Muscle of back (tissue), 11 donors: ENCODE measurements around the gene METTL4. TPM values are rescaled to one million over a fixed set of nuclear protein-coding genes. Genes with fewer than 3 reads are reported as not detected.
A peak's percentile ranks its signal among the peaks of the same experiment; 100 is the strongest.
"Not testable (repeated sequence)": the region's sequence is repeated elsewhere in the genome, so short reads cannot be mapped to it uniquely, and the experiment has no call there.

Experiments used
- DNase-seq, 3 donors: peaks; one replicate each; pipeline versions ENCODE4 v3.0.0 to v3.0.0-alpha.2; 2013
- polyA plus RNA-seq, 10 donors: library from polyadenylated mRNA; unstranded; fragments of 120-200 nt; gene quantifications; one replicate each; pipeline ENCODE4 v1.2.1, GENCODE V29; 2013; ENCODE audit not compliant: insufficient read length in 10 of 10

The METTL4 gene
- polyA plus RNA-seq, 10 donors = 9.8 to 15.6 (median 11.5) TPM

DNA sequence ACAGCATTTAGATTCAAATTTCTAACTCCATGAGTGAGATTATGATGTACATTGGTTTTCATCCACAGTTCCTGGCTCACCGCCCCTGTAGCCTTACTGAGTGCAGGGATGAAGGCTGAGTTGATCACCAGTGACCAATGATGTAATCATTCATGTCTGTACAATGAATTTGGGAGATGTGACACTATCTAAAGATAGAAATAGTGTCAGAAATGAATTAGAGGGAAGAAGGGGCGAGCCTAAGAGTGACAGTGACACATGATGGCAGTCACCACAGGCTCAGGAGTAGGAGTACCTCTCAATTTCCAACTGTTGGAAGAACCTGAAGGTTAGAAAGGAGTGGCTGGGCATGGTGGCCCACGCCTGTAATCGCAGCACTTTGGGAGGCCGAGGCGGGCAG is 3.2 kb downstream of the METTL4 start:
- no peak for DNase-seq

- DNase-seq = no peak
Measured at GRCh38 chr18:2564373-2564772, 6.9 kb downstream of the METTL4 start.

DNA sequence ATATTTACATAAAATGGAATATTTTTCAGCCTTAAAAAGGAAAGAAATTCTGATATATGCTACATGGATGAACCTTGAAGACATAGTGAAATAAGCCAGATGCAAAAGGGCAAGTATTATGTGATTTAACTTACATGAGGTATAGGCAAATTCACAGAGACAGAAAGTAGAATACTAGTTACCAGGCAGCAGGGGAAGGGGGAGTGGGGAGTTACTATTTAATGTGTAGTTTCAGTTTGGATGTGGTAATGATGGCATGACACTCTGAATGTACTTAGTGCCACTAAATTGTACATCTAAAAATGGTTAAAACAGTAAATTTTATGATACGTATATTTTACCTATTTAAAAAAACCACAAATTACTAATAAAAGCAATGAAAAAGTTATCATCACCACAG is 12.1 kb downstream of the METTL4 start:
- no peak for DNase-seq

- no peak for DNase-seq
Measured at GRCh38 chr18:2557536-2557935, 13.8 kb downstream of the METTL4 start.

DNA sequence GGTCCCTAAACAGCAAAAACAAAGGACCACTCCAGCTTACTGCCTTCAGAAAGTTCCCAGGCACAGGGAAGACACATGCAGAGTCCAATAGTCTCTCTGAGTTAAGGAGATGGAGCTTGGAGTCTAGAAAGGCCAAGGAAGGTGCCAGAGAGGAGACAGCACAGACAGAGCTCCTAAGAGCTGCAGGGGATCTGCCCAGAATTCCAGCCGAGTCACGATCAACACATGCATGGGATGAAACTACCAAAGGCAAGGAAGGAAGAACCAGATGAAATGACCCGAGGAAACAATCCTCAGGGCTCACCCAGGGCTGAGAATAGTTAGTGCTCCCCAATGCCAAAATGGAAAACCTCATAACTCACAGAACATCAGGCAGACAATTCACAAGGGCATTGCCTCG is 15.4 kb downstream of the METTL4 start:
- DNase-seq = no peak

DNA sequence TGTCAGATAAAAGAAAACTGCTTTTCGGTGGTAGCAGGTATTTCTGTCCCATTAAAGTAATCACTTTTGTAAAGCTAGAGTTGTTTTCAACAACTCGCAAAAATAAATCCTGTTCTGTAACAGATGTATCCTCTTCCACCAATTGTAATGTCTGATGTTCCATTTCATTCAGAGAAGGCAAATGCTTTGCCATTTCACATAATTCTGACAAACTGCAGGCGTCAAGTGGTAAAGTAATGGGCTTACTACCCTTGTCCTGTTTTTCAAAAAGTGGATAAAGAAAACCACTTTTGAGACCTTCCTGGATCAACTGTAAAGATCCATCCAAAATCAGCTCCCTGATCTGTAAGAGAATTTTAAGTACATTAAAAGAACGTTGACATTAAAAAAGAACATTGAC is 16.6 kb downstream of the METTL4 start:
- DNase-seq = no peak

- DNase-seq = no peak
Measured at GRCh38 chr18:2551425-2551824, 19.9 kb downstream of the METTL4 start.

- no peak for DNase-seq
Measured at GRCh38 chr18:2549462-2549861, 21.8 kb downstream of the METTL4 start.

GRCh38 chr18:2547477-2548087 is 23.7 kb downstream of the METTL4 start:
- peak; percentile 39 to 71 (median 58) for DNase-seq

DNA sequence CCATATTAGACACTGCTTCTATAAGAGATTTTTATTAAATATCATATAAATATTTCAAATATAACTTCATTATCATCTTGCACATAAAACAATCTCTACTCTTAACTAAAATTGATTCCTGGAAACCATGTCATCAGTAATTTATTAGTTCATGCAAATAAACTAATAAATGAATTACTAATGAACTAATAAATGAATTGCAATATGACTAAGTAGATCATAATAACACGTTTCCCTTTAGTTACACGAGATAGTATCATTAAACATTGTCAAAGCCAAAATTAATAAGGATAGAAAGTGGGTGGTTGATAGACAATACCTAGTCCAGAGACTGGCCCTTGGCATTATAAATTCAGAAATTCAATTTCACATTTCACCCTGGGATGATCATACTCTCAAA is 26.1 kb downstream of the METTL4 start:
- DNase-seq = no peak

GRCh38 chr18:2541925-2542563 is 29.3 kb downstream of the METTL4 start:
- DNase-seq = peak in 2 of 3 donors; percentile 34 to 65

DNA sequence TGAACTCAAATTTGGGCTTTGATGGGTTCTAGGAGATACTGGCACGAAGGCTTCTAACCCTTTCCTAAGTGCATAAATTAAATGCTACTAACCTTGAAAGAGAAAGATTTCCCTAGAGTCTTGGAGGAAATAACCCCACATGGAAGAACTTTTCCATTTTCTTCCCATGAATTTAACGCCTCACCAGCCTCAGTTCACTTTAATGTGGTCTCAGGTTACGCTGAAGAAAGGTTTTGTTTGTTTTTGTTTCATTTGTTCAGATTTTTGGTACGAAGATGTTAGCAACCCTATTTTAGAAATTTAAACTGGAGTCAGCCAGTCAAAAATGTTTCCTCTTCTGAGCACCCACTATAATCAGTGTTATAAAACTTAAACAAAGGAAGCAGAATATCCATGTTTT is 30.7 kb downstream of the METTL4 start:
- no peak for DNase-seq

DNA sequence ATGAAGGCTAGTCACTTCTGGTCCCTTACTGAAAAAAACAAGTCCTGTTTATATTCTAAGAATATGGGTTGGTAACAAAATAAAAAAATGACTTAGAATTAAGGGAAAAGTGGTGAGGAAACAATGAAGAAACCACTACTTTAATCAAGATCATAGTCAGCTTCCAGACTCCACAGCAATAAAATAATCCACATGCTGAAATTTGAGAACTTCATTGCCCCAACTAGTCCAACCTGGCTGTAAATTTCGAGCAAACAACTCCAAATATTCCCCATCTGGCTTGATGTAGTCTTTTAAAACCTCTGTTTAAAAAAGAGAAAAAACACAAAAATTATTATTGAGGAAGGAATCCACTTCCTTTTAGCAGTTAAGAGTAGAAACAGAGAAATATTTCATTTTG is 32.5 kb downstream of the METTL4 start:
- peak in 1 of 3 donors; percentile 14 for DNase-seq

- peak in 1 of 3 donors; percentile 28 for DNase-seq
Measured at GRCh38 chr18:2538236-2538635, 33.1 kb downstream of the METTL4 start.

- DNase-seq = peak in 1 of 3 donors; percentile 52
Measured at GRCh38 chr18:2537296-2537695, 34.0 kb downstream of the METTL4 start.

- peak; percentile 44 to 82 (median 49) for DNase-seq
Measured at GRCh38 chr18:2536493-2536892, 34.8 kb downstream of the METTL4 start.

DNA sequence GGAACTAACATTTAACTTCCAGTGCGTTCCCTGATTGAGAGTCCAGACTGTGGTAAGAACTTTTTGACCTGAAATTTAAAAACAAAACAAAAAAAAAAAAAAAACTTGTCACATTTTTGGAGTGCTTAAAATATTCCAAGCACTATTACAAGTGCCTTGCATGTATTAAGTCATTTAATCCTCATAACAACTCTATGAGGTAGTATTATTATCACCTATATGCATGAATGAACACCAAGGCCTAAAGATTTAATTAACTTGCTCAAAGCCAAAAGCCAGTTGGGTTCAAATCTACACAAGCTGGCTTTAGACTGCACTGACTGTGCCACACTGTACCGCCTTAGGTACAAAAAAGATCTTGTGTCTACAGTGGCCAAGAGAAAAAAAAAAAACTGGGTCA is 35.2 kb downstream of the METTL4 start:
- no peak for DNase-seq

DNA sequence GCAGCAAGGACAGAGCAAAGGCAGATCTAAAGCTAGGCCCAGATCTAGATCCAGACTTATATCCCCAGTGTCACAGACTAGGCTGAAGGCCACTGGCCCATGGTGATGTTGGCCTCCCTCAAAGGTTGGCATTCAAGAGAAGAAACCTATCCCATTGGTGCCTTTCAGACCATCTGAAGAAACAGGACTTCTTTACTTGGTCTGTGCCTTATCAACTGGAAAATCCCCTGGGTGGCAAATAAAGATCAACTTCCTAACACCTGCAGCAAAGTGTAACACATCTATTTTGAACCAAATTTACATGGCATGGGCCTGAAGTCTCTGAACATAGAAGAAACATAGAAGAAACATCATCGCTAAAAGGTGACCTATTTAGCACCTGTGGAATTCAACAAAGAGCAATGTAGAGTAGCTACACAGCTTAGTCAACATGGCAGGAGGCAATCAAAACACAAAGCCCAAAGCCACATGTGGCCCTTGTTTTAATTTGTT is 35.8 kb downstream of the METTL4 start:
- DNase-seq = no peak

- DNase-seq = no peak
Measured at GRCh38 chr18:2534906-2535305, 36.4 kb downstream of the METTL4 start.

DNA sequence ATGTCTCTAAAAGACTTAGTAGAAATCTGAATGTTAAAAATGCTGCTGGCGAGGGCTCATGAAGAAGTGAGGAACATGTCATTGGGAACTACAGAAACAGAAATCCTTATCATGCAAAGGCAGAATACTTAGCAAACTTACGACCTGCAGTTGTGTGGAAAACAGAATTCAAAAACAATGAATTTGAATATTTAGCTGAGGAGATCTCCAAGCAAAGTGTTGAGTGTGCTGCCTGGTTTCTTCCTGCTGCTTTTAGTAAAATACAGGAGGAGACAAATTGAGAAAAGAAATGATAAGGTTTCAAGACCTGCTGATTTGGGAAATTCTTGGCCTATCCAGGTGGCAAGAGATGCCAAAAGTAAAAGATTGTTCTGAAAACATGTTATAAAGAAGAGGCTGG is 38.5 kb downstream of the METTL4 start:
- DNase-seq = no peak

DNA sequence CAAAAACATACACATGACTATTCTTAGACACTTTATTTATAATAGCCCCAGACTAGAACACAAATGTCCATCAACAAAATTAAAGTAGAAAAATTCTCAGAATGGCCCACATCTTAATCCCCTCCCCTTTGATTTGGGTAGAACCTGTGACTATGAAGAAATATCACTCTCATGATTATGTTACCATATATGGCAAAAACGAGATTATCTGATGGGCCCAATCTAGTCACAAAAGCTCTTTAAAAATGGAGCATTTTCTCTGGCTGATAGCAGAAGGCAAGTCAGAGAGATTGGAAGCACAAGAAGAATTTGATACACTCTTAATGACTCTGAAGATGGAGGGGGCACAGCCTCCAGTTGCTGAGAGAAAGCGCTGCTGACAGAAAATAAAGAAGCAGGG is 39.6 kb downstream of the METTL4 start:
- DNase-seq = no peak

- DNase-seq = no peak
Measured at GRCh38 chr18:2529154-2529553, 42.2 kb downstream of the METTL4 start.

DNA sequence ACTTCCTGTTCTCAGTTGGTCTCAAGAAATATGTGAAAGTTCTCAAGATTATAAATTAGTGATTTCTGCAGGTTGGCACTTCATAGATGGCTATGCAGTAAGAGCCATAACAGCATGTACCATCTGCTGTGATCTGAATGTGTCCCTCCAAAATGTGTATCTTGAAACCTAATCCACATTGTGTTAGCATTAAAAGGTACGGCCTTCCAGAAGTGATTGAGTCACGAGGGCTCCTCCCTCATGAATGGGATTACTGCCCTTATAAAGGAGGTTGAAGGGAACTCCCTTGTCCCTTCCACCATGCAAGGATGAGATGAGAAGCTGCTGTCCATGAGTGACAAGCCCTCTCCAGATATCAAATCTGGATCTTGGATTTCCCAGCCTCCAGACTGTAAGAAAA is 45.0 kb downstream of the METTL4 start:
- no peak for DNase-seq

DNA sequence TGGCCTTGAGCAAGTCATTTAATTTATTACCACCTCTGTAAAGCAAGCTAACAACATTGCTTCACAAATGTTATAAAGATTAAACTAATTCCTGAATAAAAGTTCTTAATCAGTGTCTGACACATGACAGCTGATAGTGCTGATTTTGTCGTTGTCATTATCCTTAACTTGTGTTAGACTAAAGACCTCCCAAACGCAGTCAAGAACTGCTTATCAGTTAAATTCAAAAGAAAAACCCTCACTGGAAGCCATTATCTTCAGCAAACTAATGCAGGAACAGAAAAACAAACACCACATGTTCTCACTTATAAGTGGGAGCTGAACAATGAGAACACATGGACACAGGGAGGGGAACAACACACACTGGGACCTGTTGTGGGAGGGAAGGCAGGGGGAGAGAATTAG is 46.5 kb downstream of the METTL4 start:
- not testable (repeated sequence) for DNase-seq
